ENCODE data around the gene ZNF415. TPM values are rescaled to one million over a fixed set of nuclear protein-coding genes. Genes with fewer than 3 reads are reported as not detected.
"Not testable (repeated sequence)": the region's sequence is repeated elsewhere in the genome, so short reads cannot be mapped to it uniquely, and the experiment has no call there.

Gene ZNF415
- total RNA-seq = under 1 TPM; 0.31 to 0.84 TPM

GRCh38 chr19:53132141-53132991 is at the start of gene ZNF415:
Gene ZNF415 (minus strand): TSS chr19:53132910. CDS start chr19:53122676, 10,234 bp downstream.
- POLR2A ChIA-PET = no interaction called here
- CTCF ChIA-PET = no interaction called here

DNA sequence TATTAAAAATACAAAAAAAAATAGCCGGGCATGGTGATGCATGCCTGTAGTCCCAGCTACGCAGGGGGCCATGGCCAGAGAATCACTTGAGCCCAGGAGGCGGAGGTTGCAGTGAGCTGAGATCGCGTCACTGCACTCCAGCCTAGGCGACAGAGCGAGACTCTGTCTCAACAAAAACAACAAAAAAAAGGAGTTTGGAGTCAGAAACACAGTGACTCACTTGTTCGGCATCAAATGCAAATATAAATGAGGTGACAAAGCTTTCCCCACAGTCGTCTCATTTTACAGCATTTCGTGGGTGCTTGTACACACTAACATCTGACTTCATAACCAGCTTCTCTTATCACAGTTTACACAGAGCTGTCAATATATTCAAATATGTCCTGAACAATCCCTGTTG is 49.5 kb upstream of the ZNF415 start:
- ChIA-PET POLR2A (no interaction called here), CTCF (no interaction called here)

DNA sequence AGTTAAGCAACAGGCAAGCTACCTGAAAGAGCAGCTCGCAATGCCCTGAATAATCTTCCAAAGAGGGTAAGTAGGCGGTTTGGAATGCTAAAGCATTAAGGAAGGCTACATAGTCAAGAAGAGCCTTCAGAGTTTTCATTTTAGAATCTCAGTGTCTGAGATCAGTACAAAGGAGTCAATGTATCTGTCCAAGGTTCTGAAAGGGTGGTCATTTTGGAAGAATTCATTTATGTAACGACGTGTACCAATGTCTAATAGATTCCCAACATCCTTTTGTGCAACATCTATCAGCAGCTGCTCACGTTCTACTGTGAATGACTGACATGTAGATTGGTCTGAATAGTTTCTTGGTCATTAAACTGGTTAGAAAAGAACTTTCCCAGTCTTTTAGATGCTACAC is 45.3 kb upstream of the ZNF415 start:
- POLR2A ChIA-PET = no interaction called here
- CTCF ChIA-PET = no interaction called here

DNA sequence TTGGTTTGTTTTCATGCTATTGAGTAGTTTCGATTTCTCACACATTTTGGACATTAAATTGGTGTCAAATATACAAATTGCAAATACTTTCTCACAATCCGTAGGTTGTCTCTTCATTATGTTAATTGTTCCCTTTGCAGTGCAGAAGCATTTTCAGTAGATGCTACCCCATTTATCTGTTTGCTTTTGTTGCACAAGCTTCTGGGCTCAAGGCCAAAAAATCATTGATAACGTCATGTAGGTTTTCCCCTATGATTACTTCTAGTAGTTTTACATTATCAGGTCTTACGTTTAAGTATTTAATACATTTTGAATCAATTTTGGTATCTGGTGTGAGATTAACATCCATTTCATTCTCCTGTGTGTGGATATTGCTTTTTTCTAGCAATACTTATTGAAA is 40.2 kb upstream of the ZNF415 start:
- ChIA-PET CTCF (interaction anchor here (0.7 kb wide), 1 partner anchor 1184 kb away, joined by 3 read pairs; no protein-coding TSS in a partner anchor), POLR2A (no interaction called here)

DNA sequence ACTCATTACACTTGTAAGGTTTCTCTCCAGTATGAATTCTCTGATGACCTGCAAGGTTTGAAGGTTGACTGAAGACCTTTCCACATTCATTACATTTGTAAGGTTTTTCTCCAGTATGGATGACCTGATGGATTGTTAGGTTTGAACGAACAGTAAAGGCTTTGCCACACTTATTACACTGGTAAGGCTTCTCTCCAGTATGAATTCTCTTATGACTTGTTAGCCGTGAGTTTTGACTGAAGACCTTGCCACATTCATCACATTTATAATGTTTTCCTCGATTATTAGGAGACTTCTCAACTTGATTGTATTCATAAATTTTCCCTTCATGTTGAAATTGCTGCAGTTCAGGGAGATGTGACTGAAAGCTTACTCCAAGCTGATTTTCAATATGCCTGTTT is 33.0 kb upstream of the ZNF415 start:
- CTCF ChIA-PET = no interaction called here
- POLR2A ChIA-PET = no interaction called here

GRCh38 chr19:53161123-53161522 is 28.4 kb upstream of the ZNF415 start:
- ChIA-PET CTCF (no interaction called here), POLR2A (no interaction called here)

DNA sequence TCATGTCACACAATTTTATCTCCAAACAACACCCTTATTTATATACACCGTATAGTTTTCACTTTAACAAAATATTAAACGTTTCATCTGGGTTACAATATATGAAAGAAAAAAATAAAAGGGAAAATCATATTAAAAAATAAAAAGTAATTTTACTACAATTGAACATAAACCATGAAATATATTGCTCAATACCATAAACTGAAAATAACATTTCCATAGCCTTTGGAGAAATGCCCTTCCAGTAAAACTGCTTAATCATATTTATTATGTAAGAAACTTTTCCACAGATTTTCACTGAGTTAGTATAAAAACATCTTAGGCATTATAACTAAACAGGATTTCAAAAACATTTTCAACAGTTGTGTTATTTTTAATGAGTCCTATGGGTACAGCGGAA is 27.6 kb upstream of the ZNF415 start:
- ChIA-PET POLR2A (no interaction called here), CTCF (no interaction called here)

GRCh38 chr19:53158119-53158656 is 25.5 kb upstream of the ZNF415 start:
- CTCF ChIA-PET = interaction anchor here (0.6 to 0.7 kb wide), 2 partner anchors 74 to 765 kb away, joined by 4 read pairs; no protein-coding TSS in a partner anchor
- POLR2A ChIA-PET = no interaction called here

DNA sequence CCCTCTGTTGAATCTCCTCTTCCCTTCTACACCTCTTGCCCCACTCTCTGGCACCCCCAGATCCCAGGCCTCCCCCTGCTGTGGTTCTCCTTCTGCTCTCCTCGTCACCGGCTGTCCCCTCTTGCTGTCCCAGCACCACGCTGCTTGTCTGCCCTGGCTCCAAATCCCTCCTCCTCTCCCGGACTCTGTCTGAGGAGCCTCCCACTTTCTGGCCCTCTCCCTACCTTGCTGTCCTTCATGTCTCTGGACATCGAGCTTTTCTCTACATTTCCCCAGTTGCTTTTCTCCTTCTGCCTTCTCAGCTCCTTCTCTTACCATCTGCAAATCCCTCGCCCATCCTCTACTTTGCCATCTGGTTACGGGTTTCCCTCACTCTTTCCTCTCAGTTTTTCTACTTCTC is 24.9 kb upstream of the ZNF415 start:
- ChIA-PET POLR2A (no interaction called here), CTCF (interaction anchor here (0.7 kb wide), 1 partner anchor 74 kb away, joined by 4 read pairs; no protein-coding TSS in a partner anchor)

DNA sequence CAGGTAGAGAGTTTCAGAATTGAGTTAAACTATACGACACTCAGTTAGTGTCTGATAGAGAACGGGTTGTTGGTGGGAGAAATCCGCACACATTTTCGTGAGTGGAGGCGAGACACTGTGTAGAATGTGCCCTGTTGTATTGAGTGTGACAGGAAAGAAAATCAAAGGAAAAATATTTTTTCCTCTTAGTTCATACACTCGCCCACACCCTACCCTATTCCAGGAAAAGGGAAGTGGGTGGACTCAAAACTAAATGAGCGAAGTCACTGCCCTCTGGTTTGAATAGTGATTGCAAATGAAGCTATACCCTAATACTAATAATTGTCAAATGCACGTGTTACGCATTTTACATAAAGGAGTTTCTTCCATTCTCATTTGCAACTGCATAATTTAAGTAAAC is 24.1 kb upstream of the ZNF415 start:
- CTCF ChIA-PET = no interaction called here
- POLR2A ChIA-PET = no interaction called here

GRCh38 chr19:53147645-53148044 is 14.9 kb upstream of the ZNF415 start:
- POLR2A ChIA-PET = no interaction called here
- CTCF ChIA-PET = no interaction called here

- ChIA-PET CTCF (no interaction called here), POLR2A (no interaction called here)
Observed at GRCh38 chr19:53140351-53140750, 7.6 kb upstream of the ZNF415 start.

DNA sequence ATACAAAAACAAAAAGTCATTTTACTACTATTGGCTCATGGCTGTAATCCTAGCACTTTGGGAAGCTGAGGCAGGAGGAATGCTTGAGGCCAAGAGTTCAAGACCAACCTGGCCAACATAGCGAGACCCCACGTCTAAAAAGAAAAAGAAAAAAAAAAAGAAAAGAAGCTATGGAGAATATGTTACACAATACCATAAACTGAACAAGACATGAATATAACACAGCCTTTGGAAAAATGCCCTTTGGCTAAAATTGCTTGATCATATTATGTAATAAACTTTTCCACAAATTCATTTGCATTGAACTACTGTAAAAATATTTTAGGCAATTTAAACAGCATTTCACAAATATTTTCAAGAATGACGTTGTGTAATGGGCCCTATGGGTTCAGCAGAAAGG is 3.7 kb upstream of the ZNF415 start:
- POLR2A ChIA-PET = no interaction called here
- CTCF ChIA-PET = no interaction called here

DNA sequence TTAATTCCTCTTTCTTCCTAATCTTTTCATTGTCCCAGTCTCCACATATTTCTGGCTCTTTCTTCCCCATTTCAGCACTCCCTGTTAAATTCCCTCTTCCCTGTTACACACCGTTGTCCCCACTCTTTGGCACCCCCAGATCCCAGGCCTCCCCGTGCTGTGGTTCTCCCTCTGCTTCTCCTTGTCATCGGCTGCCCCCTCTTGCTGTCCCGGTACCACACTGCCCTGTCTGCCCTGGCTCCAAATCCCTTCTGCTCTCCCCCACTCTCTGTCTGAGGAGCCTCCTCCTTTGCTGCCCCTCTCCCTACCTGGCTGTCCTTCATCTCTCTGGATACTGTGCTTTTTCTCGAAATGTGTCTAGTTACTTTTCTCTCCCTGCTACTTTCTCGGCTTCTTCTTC is 983 bp downstream of the ZNF415 start:
- ChIA-PET POLR2A (no interaction called here), CTCF (no interaction called here)

DNA sequence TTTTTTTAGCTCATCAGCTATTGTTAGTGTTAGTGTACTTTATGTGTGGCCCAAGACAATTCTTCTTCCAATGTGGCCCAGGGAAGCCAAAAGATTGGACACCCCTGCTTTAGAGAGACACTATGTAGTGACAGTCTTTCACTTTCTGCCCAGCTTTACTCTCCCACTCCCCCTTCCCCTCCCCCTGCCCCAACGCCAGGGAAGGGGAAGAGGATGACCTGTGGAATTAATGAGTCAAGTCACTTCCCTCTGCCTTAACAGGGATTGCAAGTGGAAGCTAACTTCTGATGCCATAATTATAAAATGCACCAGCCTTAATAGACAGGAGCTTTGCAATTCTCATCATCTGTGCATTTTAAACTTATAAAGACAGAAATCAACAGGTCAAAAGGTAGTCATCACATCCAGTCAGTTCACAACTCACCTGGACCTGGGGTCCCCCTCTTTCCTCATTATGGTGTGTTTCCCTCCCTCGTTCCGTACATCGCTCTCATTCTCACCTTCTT is 1.6 kb downstream of the ZNF415 start:
- CTCF ChIA-PET = no interaction called here
- POLR2A ChIA-PET = no interaction called here

- ChIA-PET CTCF (no interaction called here), POLR2A (no interaction called here)
Observed at GRCh38 chr19:53130506-53130905, 2.2 kb downstream of the ZNF415 start.

- POLR2A ChIA-PET, CTCF ChIA-PET: not testable (repeated sequence)
Observed at GRCh38 chr19:53126733-53127526, 5.8 kb downstream of the ZNF415 start.

DNA sequence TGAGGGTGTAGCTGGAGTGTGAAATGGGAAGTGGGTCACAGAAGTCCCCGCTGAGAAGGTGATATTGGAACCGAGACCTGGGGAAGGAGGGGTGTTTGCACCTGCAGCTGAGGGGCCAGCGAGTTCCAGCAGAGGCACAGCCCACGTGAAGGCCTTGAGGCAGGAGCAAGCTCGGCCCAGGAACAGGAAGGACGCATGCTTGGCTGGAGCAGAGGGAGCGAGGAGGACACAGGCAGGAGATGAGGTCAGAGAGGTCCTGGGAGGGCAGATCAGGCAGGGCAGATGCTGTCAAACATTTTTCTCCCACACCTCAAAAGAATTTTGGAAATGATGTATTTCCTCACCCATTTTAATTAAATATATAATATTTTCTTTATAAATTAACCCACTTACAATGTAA is 9.3 kb downstream of the ZNF415 start:
- ChIA-PET CTCF (no interaction called here), POLR2A (no interaction called here)

GRCh38 chr19:53112286-53112685 is 20.4 kb downstream of the ZNF415 start:
- CTCF ChIA-PET = no interaction called here
- POLR2A ChIA-PET = no interaction called here

- ChIA-PET POLR2A (no interaction called here), CTCF (no interaction called here)
Observed at GRCh38 chr19:53109527-53109926, 23.2 kb downstream of the ZNF415 start.

Data from activated CD8-positive, alpha-beta memory T cell treated with anti-CD3 and anti-CD28 coated beads for 36 hours (primary cell).